A673 (cell line): Measurements from ENCODE around the gene DCLK1. TPM values are rescaled to one million over a fixed set of nuclear protein-coding genes. Genes with fewer than 3 reads are reported as not detected.
A peak's percentile ranks its signal among the peaks of the same experiment; 100 is the strongest.

ENCODE experiments used
- BruUV-seq: library from RNA; stranded (reverse); fragments of 400-500 nt; replicated peaks from 2 replicates; lab custom pipeline; 2021; lab: Mats Ljungman, UMichigan
- CTCF ChIA-PET: fragments of 300-600 bp; sonication (Branson Sonifier 250); formaldehyde crosslinking; loops from one replicate; lab custom pipeline; 2022; ENCODE audit warnings: antibody characterized with exemption; lab: Charles Lee
- POLR2A ChIA-PET: fragments of 300-600 bp; sonication (Branson Sonifier 250); formaldehyde crosslinking; loops from one replicate; lab custom pipeline; 2022; ENCODE audit warnings: antibody characterized with exemption; ENCODE audit not compliant: low non-redundant PET; lab: Charles Lee
- DNase-seq: peaks from one replicate; pipeline ENCODE4 v3.0.0-alpha.2; 2015; ENCODE audit warnings: low spot score
- H3K27ac ChIP-seq: fragments of 200-600 bp; sonication (generic); 2 replicates; pipeline ENCODE4 v1.5.1; 2016; ENCODE audit warnings: mixed run types, low read depth, mild to moderate bottlenecking, mixed read lengths, antibody characterized with exemption, low read length; ENCODE audit not compliant: poor library complexity, severe bottlenecking
- H3K27me3 ChIP-seq: fragments of 200-600 bp; sonication (generic); replicated peaks from 2 replicates; pipeline ENCODE4 v1.6.1; 2017; ENCODE audit warnings: mixed run types, low read depth, mild to moderate bottlenecking, mixed read lengths, antibody characterized with exemption, low read length; ENCODE audit not compliant: insufficient read depth, poor library complexity
- H3K36me3 ChIP-seq: fragments of 200-600 bp; sonication (generic); 2 replicates; pipeline ENCODE4 v1.6.1; 2016; ENCODE audit warnings: mixed run types, mild to moderate bottlenecking, mixed read lengths, antibody characterized with exemption, low read length; ENCODE audit not compliant: insufficient read depth, poor library complexity, severe bottlenecking
- H3K4me1 ChIP-seq: fragments of 200-600 bp; sonication (generic); 2 replicates; pipeline ENCODE4 v1.6.1; 2017; ENCODE audit warnings: mixed run types, mild to moderate bottlenecking, mixed read lengths, antibody characterized with exemption, low read length; ENCODE audit not compliant: insufficient read depth, poor library complexity, severe bottlenecking
- H3K4me3 ChIP-seq: fragments of 200-600 bp; sonication (generic); 2 replicates; pipeline ENCODE4 v1.5.1; 2016; ENCODE audit warnings: low read depth, mixed run types, mild to moderate bottlenecking, mixed read lengths, low read length; ENCODE audit not compliant: poor library complexity, severe bottlenecking
- H3K9me3 ChIP-seq: fragments of 200-600 bp; sonication (generic); 2 replicates; pipeline ENCODE4 v1.6.1; 2016; ENCODE audit warnings: mixed run types, low read depth, mild to moderate bottlenecking, mixed read lengths, antibody characterized with exemption, low read length; ENCODE audit not compliant: poor library complexity, severe bottlenecking
- EZH2 ChIP-seq: fragments of 200-600 bp; sonication (generic); IDR thresholded peaks from 2 replicates; pipeline ENCODE4 v1.6.1; 2017; ENCODE audit warnings: borderline replicate concordance, low read depth, mild to moderate bottlenecking, mixed read lengths, antibody characterized with exemption, low read length; ENCODE audit not compliant: poor library complexity, severe bottlenecking
- intact Hi-C: fragments of 100-400 bp; cut with micrococcal nuclease; formaldehyde crosslinking; loops from one replicate; pipeline ENCODE4 v1.10.0; 2022; ENCODE audit not compliant: unreplicated experiment
- total RNA-seq: library from RNA; stranded (reverse); gene quantifications from 2 replicates; pipeline ENCODE4 v1.2.3, GENCODE V29; 2021
- TF ChIP-seq, protein P1 (sequence below): fragments of 300-800, 200-600 bp; sonication (generic); conservative IDR thresholded peaks from 2 replicates; pipeline ENCODE4 v1.5.1; 2017; ENCODE audit warnings: low read depth, mild to moderate bottlenecking, antibody characterized with exemption, low read length, moderate library complexity, mixed read lengths

DCLK1 gene
- total RNA-seq, 1 experiment from 2014 or later: 11.2 TPM

DNA sequence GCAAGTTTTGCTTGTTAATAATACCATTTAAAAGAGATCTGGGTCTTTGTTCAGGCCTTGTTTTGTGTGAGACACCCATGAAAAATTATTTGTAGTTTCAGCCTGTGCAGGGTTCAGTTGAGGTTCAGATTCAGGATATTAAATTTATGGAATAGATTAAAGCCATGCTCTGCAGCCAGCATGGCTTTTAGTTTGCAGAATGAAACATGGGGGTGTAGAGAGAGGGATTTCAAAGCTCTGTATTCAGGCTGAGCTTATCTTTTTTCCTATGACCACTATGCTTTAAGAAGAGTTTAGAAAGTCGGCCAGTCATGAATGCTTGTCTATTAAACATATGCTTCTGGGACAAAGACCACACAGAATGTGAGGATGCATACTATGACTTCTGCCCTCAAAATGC, 73.6 kb downstream of the DCLK1 start:
- intact Hi-C loops: no loop called here
- no peaks in the 10 kb centered on the region for H3K9me3 ChIP-seq
- no peak overlapping the region for H3K27ac ChIP-seq
- TF ChIP-seq EZH2: no peak
- TF ChIP-seq, protein P1, sequence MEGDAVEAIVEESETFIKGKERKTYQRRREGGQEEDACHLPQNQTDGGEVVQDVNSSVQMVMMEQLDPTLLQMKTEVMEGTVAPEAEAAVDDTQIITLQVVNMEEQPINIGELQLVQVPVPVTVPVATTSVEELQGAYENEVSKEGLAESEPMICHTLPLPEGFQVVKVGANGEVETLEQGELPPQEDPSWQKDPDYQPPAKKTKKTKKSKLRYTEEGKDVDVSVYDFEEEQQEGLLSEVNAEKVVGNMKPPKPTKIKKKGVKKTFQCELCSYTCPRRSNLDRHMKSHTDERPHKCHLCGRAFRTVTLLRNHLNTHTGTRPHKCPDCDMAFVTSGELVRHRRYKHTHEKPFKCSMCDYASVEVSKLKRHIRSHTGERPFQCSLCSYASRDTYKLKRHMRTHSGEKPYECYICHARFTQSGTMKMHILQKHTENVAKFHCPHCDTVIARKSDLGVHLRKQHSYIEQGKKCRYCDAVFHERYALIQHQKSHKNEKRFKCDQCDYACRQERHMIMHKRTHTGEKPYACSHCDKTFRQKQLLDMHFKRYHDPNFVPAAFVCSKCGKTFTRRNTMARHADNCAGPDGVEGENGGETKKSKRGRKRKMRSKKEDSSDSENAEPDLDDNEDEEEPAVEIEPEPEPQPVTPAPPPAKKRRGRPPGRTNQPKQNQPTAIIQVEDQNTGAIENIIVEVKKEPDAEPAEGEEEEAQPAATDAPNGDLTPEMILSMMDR: no peak
- no peaks in the 10 kb centered on the region for H3K27me3 ChIP-seq
- no peaks in the 10 kb centered on the region for H3K36me3 ChIP-seq
- DNase-seq: no peak
- no peak overlapping the region for H3K4me3 ChIP-seq
- peaks cover 5% of the 10 kb centered on the region for H3K4me1 ChIP-seq
- POLR2A ChIA-PET: no interaction called here
- BruUV-seq: no TSS peak
- CTCF ChIA-PET: no interaction called here

GRCh38 chr13:36057041-36057440, 74.1 kb downstream of the DCLK1 start:
- no peaks in the 10 kb centered on the region for H3K9me3 ChIP-seq
- no TSS peak for BruUV-seq
- POLR2A ChIA-PET: no interaction called here
- peak; percentile 38 for DNase-seq
- TF ChIP-seq, protein P1: no peak
- TF ChIP-seq EZH2: no peak
- no peaks in the 10 kb centered on the region for H3K36me3 ChIP-seq
- intact Hi-C loops: no loop called here
- no peaks in the 10 kb centered on the region for H3K27me3 ChIP-seq
- CTCF ChIA-PET: no interaction called here
- H3K4me1 ChIP-seq: peaks cover 5% of the 10 kb centered on the region
- H3K27ac ChIP-seq: no peak overlapping the region
- H3K4me3 ChIP-seq: no peak overlapping the region

DNA sequence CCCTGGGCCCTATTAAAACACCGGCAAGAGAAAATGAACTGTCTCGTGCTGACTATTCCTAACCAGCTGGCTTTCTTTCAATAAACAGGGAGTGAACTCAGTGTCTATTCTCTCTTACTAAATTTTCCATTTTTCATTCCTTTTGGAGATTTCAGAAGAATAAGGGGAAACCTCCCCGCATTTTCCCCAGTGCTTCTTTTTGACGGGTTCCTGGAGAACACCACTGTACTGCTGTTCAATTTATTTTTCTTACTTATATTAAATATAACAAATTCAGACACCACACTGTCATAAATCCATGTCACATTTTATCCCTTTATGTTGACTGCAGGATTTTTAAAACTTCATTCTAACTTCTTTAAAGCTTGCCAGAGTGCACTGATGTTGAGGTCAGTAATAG, 75.8 kb downstream of the DCLK1 start:
- ChIA-PET CTCF (no interaction called here), POLR2A (no interaction called here)
- no TSS peak for BruUV-seq
- intact Hi-C loops: no loop called here
- Histone ChIP-seq H3K4me3 (no peak overlapping the region), H3K36me3 (no peaks in the 10 kb centered on the region), H3K4me1 (peaks cover 18% of the 10 kb centered on the region), H3K9me3 (no peaks in the 10 kb centered on the region), H3K27ac (no peak overlapping the region), H3K27me3 (no peaks in the 10 kb centered on the region)
- no peak for DNase-seq
- TF ChIP-seq, protein P1: no peak
- no peak for TF ChIP-seq EZH2
